K562 (cell line): Measurements from ENCODE around the gene MPHOSPH8. TPM values are rescaled to one million over a fixed set of nuclear protein-coding genes. Genes with fewer than 3 reads are reported as not detected.

Source experiments
- ATAC-seq: fragments of 200-7000 bp; cut with Tn5 transposase; 3 replicates; pipeline ENCODE4 v1.9.1; 2020; ENCODE audit warnings: moderate library complexity
- BruUV-seq: library from RNA; stranded (reverse); fragments of 400-500 nt; replicated peaks from 2 replicates; lab custom pipeline; 2021; lab: Mats Ljungman, UMichigan
- CTCF ChIA-PET: fragments of 300-600 bp; formaldehyde crosslinking; extraction: SDS; loops from one replicate; lab custom pipeline; 2021; ENCODE audit warnings: low intra/inter-chr PET ratio; lab: Yijun Ruan, JAX
- POLR2A ChIA-PET: fragments of 300-600, 350-650 bp; sonication (Branson Sonifier 250); formaldehyde crosslinking; extraction: SDS; loops from one replicate; lab custom pipeline; 2021; ENCODE audit warnings: antibody characterized with exemption, inconsistent platforms; lab: Yijun Ruan, JAX
- DNase-seq, 4 experiments: peaks; one replicate each; pipeline versions ENCODE4 v3.0.0 to v3.0.0-alpha.2; 2011 to 2018; ENCODE audit warnings: low spot score in 3 of 4, mixed read lengths in 3 of 4; ENCODE audit errors: extremely low read depth in 1 of 4
- FAIRE-seq: peaks from 2 replicates; lab custom pipeline; 2011; peaks lifted over from hg19 to GRCh38; lab: Jason Lieb, UNC
- H2AFZ ChIP-seq: 2 replicates; pipeline ENCODE4 v1.6.0; 2011; ENCODE audit warnings: low read depth, low read length, control low read depth, inconsistent platforms
- H3K27ac ChIP-seq: fragments of 200-600 bp; 3 replicates; pipeline ENCODE4 v1.8.0; 2011; ENCODE audit warnings: low read depth, mild to moderate bottlenecking, control low read depth, inconsistent platforms, low read length, moderate library complexity, mixed read lengths; ENCODE audit errors: extremely low read depth
- H3K27me3 ChIP-seq, 2 experiments: fragments of 300-600 bp in 1 of 2; 2 replicates in 1 of 2; 3 replicates in 1 of 2; pipeline versions ENCODE4 v1.6.0 to v1.8.0; 2011; ENCODE audit warnings: inconsistent platforms in 2 of 2, low read length in 2 of 2, mild to moderate bottlenecking in 1 of 2, mixed read lengths in 1 of 2, moderate library complexity in 1 of 2; ENCODE audit not compliant: control insufficient read depth in 2 of 2, insufficient read depth in 2 of 2
- H3K36me3 ChIP-seq: fragments of 300-600 bp; 3 replicates; pipeline ENCODE4 v1.8.0; 2011; ENCODE audit warnings: mild to moderate bottlenecking, low read length, inconsistent platforms; ENCODE audit not compliant: control insufficient read depth, insufficient read depth
- H3K4me1 ChIP-seq, 2 experiments: fragments of 200-600 bp in 1 of 2; replicated peaks in 1 of 2; 2 replicates in 1 of 2; 3 replicates in 1 of 2; pipeline versions ENCODE4 v1.5.1 to v1.8.0; 2011; ENCODE audit warnings: inconsistent platforms in 2 of 2, low read length in 2 of 2, mild to moderate bottlenecking in 1 of 2, mixed read lengths in 1 of 2, moderate library complexity in 1 of 2; ENCODE audit not compliant: control insufficient read depth in 2 of 2, insufficient read depth in 2 of 2
- H3K4me2 ChIP-seq: 2 replicates; pipeline ENCODE4 v1.6.1; 2011; ENCODE audit warnings: low read length, control low read depth, inconsistent platforms, mixed read lengths; ENCODE audit not compliant: insufficient read depth
- H3K4me3 ChIP-seq: fragments of 200-600 bp; sonication (generic), shearing (Covaris generic); 2 replicates; pipeline ENCODE4 v1.5.1; 2016; ENCODE audit warnings: control low read depth, inconsistent platforms
- H3K79me2 ChIP-seq: fragments of 200-600 bp; 3 replicates; pipeline ENCODE4 v1.8.0; 2011; ENCODE audit warnings: low read length, inconsistent platforms; ENCODE audit not compliant: control insufficient read depth, insufficient read depth
- H3K9ac ChIP-seq, 2 experiments: 2 replicates each; pipeline versions ENCODE4 v1.6.0 to v1.6.1; 2011; ENCODE audit warnings: low read depth in 2 of 2, low read length in 2 of 2, control low read depth in 1 of 2, inconsistent platforms in 1 of 2, mild to moderate bottlenecking in 1 of 2, mixed read lengths in 1 of 2; ENCODE audit not compliant: insufficient read depth in 1 of 2
- H3K9me1 ChIP-seq: one replicate; pipeline ENCODE4 v1.6.0; 2011; ENCODE audit warnings: inconsistent platforms, mild to moderate bottlenecking, low read length, moderate library complexity; ENCODE audit not compliant: control insufficient read depth, insufficient read depth
- H3K9me3 ChIP-seq: replicated peaks from 2 replicates; pipeline ENCODE4 v1.5.1; 2011; ENCODE audit warnings: low read depth, low read length, inconsistent platforms; ENCODE audit not compliant: control insufficient read depth, insufficient read depth
- H4K20me1 ChIP-seq: replicated peaks from 2 replicates; pipeline ENCODE4 v1.6.1; 2011; ENCODE audit warnings: low read length, inconsistent platforms, mixed read lengths; ENCODE audit not compliant: control insufficient read depth, insufficient read depth
- ATF7 ChIP-seq: fragments of 450-650 bp; IDR thresholded peaks from 2 replicates; pipeline ENCODE4 v1.7.1; 2014; ENCODE audit warnings: mild to moderate bottlenecking, moderate library complexity
- IRF2 ChIP-seq: sonication (generic); formaldehyde crosslinking; IDR thresholded peaks from 2 replicates; pipeline ENCODE4 v1.8.1; 2022; ENCODE audit warnings: mild to moderate bottlenecking, missing genetic modification reagents
- JUND ChIP-seq, 2 experiments: IDR thresholded peaks; 2 replicates in 1 of 2; 3 replicates in 1 of 2; pipeline ENCODE4 v1.6.1; 2011; ENCODE audit warnings: borderline replicate concordance in 2 of 2, low read depth in 2 of 2, low read length in 2 of 2, improper control_type of control experiment in 1 of 2, missing biosample characterization in 1 of 2, missing genetic modification characterization in 1 of 2, missing genetic modification reagents in 1 of 2
- NR0B1 ChIP-seq: fragments of 450-650 bp; IDR thresholded peaks from one replicate; pipeline ENCODE4 v1.6.1; 2018; ENCODE audit warnings: mild to moderate bottlenecking, moderate library complexity; ENCODE audit not compliant: partially characterized antibody
- PRPF4 ChIP-seq: fragments of 200-400 bp; formaldehyde crosslinking; IDR thresholded peaks from one replicate; pipeline ENCODE4 v1.6.1; 2017; ENCODE audit warnings: low read length, low read depth, mild to moderate bottlenecking; ENCODE audit not compliant: insufficient read depth, poor library complexity, severe bottlenecking
- ZNF324 ChIP-seq: fragments of 250-450 bp; sonication (Bioruptor Pico); IDR thresholded peaks from 2 replicates; pipeline ENCODE4 v1.4.0; 2020; ENCODE audit warnings: mild to moderate bottlenecking
- ZNF766 ChIP-seq: fragments of 200-800 bp; sonication (Bioruptor generic); conservative IDR thresholded peaks from 2 replicates; pipeline ENCODE4 v1.6.1; 2016; ENCODE audit warnings: missing genetic modification characterization, missing compliant biosample characterization
- WGBS: fragments of 100-300 bp; shearing (Covaris generic); methylation state at CpG from one replicate; pipeline ENCODE4 v1.1.6; 2016; ENCODE audit warnings: low coverage, mixed read lengths; ENCODE audit not compliant: insufficient coverage; ENCODE audit errors: missing lambda C conversion rate; 5-methylcytosine and 5-hydroxymethylcytosine counted together
- in situ Hi-C: fragments of 300-500 bp; cut with MboI; formaldehyde crosslinking; loops from 4 replicates; pipeline ENCODE4 v1.15.0; 2018; ENCODE audit warnings: inconsistent platforms, mixed read lengths
- intact Hi-C: fragments of 100-400 bp; cut with micrococcal nuclease; formaldehyde crosslinking; loops from 2 replicates; pipeline ENCODE4 v1.14.2; 2022
- polyA plus RNA-seq, 8 experiments: library from polyadenylated mRNA; depleted of rRNA in 4 of 8; stranded (reverse) in 5 of 8; unstranded in 3 of 8; fragments of >200 nt; fragmentation: Nextera tagmentation in 2 of 8; fragmentation: Illumina TruSeq in 1 of 8; extraction: Ambion mirVana in 2 of 8; extraction: Trizol in 1 of 8; gene quantifications; 2 replicates each; pipeline versions ENCODE4 v1.2.1 to v1.2.3, GENCODE V29; 2011 to 2014; ENCODE audit warnings: inconsistent platforms in 1 of 8, missing spikeins in 1 of 8
- total RNA-seq, 7 experiments: library from RNA; depleted of rRNA in 6 of 7; stranded (reverse); fragments of >200 nt in 6 of 7; fragmentation: Illumina TruSeq in 2 of 7; extraction: Trizol in 2 of 7; gene quantifications; 2 replicates each; pipeline versions ENCODE4 v1.2.1 to v1.2.3, GENCODE V29; 2011 to 2021; ENCODE audit warnings: low replicate concordance in 1 of 7
- TF ChIP-seq, protein P1 (sequence below), 2 experiments: IDR thresholded peaks in 1 of 2; conservative IDR thresholded peaks in 1 of 2; 2 replicates each; pipeline ENCODE4 v1.6.1; 2016; ENCODE audit warnings: low read depth in 2 of 2, mild to moderate bottlenecking in 1 of 2, missing compliant biosample characterization in 1 of 2, missing genetic modification characterization in 1 of 2, moderate library complexity in 1 of 2
- TF ChIP-seq, protein P2 (sequence below): fragments of 450-650 bp; IDR thresholded peaks from 2 replicates; pipeline ENCODE4 v1.6.1; 2016

Gene MPHOSPH8
- total and polyA plus RNA-seq, 9 of the 15 experiments (the other 6 are each of a cell fraction or from before 2014, with no cell fraction given) = 10.3 to 24.8 (median 16.6) TPM

- intact Hi-C loops (no loop called here), in situ Hi-C loops (no loop called here)
- Histone ChIP-seq H3K4me1 (peaks cover 0 to 5% of the 10 kb centered on the region in 2 experiments; a peak in 2 of 5 replicates), H3K9me1 (no peaks in the 10 kb centered on the region), H3K79me2 (peaks cover 3% of the 10 kb centered on the region; the same call in 2 of the 3 replicates), H3K27ac (peak overlapping the region; percentile 66), H3K4me3 (no peak overlapping the region), H4K20me1 (no peaks in the 10 kb centered on the region), H3K36me3 (peaks cover 9% of the 10 kb centered on the region; the same call in 2 of the 3 replicates), H2AFZ (no peak overlapping the region), H3K9me3 (no peaks in the 10 kb centered on the region), H3K4me2 (no peak overlapping the region), H3K27me3 (no peaks in the 10 kb centered on the region), H3K9ac (no peak overlapping the region)
- no TSS peak for BruUV-seq
- peak; percentile 86 for ATAC-seq
- WGBS = 36% methylated on average over 8 of the region's 10 CpGs
- FAIRE-seq = peak; percentile 54
- ChIA-PET CTCF (no interaction called here), POLR2A (no interaction called here)
- DNase-seq = peak in 2 of 4 experiments; percentile 26 to 50
- TF ChIP-seq JUND (IDR thresholded peaks at IDR 0.05; ENCODE audit: borderline replicate concordance, low read depth, low read length) (peak; percentile 64; the same call in 1 of the 2 replicates), JUND (tag; IDR thresholded peaks at IDR 0.05; ENCODE audit: borderline replicate concordance, low read depth, low read length) (peak; percentile 71; the same call in 2 of the 3 replicates), NR0B1 (no peak), ZNF766 (CRISPR knock-in tag) (no peak), ATF7 (no peak), PRPF4 (no peak), ZNF324 (CRISPR knock-in tag) (no peak), IRF2 (no peak)
- TF ChIP-seq, protein P1, sequence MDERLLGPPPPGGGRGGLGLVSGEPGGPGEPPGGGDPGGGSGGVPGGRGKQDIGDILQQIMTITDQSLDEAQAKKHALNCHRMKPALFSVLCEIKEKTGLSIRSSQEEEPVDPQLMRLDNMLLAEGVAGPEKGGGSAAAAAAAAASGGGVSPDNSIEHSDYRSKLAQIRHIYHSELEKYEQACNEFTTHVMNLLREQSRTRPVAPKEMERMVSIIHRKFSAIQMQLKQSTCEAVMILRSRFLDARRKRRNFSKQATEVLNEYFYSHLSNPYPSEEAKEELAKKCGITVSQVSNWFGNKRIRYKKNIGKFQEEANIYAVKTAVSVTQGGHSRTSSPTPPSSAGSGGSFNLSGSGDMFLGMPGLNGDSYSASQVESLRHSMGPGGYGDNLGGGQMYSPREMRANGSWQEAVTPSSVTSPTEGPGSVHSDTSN (CRISPR knock-in tag; IDR thresholded peaks at IDR 0.05; ENCODE audit: low read depth) = no peak
- TF ChIP-seq, protein P1 (tag; conservative IDR thresholded peaks at IDR 0.05; ENCODE audit: low read depth) = peak; percentile 72
- TF ChIP-seq, protein P2, sequence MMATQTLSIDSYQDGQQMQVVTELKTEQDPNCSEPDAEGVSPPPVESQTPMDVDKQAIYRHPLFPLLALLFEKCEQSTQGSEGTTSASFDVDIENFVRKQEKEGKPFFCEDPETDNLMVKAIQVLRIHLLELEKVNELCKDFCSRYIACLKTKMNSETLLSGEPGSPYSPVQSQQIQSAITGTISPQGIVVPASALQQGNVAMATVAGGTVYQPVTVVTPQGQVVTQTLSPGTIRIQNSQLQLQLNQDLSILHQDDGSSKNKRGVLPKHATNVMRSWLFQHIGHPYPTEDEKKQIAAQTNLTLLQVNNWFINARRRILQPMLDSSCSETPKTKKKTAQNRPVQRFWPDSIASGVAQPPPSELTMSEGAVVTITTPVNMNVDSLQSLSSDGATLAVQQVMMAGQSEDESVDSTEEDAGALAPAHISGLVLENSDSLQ = peak; percentile 37
Measured at GRCh38 chr13:19713186-19713965, 79.9 kb downstream of the MPHOSPH8 start.
